GM21423 (cell line): ENCODE results near the gene CNKSR1.

ENCODE experiments used
- ATAC-seq: cut with Tn5 transposase; IDR thresholded peaks from one replicate; pipeline ENCODE4 v1.9.1; 2021; ENCODE audit warnings: mild to moderate bottlenecking, moderate library complexity; ENCODE audit not compliant: unreplicated experiment

CNKSR1 gene, protein sequence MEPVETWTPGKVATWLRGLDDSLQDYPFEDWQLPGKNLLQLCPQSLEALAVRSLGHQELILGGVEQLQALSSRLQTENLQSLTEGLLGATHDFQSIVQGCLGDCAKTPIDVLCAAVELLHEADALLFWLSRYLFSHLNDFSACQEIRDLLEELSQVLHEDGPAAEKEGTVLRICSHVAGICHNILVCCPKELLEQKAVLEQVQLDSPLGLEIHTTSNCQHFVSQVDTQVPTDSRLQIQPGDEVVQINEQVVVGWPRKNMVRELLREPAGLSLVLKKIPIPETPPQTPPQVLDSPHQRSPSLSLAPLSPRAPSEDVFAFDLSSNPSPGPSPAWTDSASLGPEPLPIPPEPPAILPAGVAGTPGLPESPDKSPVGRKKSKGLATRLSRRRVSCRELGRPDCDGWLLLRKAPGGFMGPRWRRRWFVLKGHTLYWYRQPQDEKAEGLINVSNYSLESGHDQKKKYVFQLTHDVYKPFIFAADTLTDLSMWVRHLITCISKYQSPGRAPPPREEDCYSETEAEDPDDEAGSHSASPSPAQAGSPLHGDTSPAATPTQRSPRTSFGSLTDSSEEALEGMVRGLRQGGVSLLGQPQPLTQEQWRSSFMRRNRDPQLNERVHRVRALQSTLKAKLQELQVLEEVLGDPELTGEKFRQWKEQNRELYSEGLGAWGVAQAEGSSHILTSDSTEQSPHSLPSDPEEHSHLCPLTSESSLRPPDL

DNA sequence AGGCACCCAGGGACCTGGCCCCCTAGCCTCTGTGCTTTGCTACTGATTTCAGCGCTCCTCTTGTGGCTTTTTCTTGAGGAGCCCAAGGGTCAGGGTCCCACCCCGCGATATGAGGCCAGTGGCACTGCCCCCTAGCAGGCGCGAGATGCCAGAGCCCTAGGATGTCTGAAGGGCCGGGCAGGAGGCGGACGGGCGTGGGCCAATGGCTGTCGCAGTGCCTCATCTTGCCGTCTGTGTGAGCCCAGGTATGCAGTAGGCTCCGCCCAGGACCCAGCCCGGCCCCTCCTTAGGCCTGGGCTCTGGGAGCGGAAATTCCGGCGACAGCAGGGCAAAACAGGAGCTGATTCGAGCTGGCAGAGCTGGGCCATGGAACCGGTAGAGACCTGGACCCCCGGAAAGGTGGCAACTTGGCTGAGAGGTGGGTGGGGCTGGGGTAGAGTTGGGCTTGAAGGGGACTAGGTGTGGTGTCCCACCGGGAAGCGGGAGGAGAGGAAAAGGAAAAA lies at the start of gene CNKSR1:
Gene CNKSR1 (plus strand): TSS at position 310 of the 503 bp plus-strand sequence. CDS start 57 bp downstream, at position 367.
- no peak for ATAC-seq

GRCh38 chr1:26129778-26130177 lies 47.5 kb upstream of the CNKSR1 start:
- ATAC-seq, result no peak

- ATAC-seq, result no peak
Measured at GRCh38 chr1:26130695-26131094, 46.6 kb upstream of the CNKSR1 start.

DNA sequence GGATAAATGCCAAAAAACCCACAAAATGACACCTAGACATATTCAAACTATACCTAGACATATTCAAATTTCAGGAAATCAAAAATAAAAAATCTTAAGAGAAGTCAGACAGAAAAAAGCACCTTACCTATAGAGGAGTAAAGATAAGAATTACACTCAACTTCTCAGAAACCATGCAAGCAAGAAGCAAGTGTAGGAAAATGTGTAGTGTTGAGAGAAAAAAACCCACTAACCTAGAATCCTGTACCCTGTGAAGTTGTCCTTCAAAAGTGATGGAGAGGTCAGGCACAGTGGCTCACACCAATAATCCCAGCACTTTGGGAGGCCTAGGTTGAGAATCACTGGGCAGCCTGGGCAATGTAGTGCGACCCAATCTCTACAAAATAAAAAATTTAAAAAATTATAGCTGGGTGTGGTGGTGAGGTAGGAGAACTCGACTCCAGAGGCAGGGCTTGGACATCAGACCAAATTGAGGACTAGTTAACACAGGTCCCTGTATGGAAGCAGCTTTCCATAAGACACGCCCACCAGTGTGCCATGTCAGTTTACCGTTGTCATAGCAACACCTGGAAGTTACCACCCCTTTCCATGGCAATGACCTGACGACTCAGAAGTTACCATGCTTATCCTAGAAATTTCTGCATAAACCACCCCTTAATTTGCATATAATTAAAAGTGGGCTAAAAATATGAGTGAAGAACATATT lies 45.0 kb upstream of the CNKSR1 start:
- no peak for ATAC-seq

DNA sequence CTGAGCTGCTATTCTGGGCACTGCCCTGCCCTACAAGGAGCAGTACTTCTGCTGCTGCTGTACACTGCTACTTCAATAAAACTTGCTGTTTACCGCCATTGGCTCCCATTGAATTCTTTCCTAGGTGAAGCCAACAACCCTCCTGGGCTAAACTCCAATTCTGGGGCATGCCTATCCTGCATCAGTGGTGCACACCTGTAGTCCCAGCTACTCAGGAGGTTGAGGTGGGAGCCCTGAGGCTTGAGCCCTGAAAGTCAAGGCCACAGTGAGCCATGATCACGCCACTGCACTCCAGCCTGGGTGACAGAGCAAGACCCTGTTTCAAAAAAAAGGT lies 44.5 kb upstream of the CNKSR1 start:
- no peak for ATAC-seq

DNA sequence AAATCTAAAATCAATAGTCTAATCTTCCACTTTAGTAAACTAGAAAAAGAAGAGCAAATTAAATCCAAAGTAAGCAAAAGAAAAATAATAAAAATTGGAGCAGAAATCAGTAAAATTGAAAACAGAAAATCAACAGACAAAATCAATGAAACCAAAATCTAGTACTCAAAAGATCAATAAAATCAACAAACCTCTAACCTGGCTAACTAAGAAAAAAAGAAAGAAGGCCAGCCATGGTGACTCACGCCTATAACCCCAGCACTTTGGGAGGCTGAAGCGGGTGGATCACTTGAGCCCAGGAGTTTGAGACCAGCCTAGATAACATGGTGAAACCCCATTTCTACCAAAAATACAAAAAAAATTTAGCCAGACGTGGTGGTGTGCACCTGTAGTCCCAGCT lies 42.8 kb upstream of the CNKSR1 start:
- ATAC-seq, result no peak

- ATAC-seq, result no peak
Measured at GRCh38 chr1:26138974-26139558, 38.2 kb upstream of the CNKSR1 start.

DNA sequence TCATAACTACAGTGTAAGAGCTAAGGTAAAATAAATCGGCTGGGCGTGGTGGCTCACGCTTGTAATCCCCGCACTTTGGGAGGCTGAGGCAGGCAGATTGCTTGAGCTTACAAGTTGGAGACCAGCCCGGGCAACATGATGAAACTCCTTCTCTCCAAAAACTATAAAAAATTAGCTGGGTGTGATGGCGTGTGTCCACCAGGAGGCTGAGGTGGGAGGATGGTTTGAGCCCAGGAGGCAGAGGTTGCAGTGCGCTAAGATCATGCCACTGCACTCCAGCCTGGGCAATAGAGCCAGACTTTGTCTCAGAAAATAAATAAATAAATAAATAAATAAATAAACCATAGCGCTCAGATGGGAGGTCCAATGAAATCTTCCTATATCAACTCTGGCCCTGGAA lies 35.1 kb upstream of the CNKSR1 start:
- no peak for ATAC-seq

DNA sequence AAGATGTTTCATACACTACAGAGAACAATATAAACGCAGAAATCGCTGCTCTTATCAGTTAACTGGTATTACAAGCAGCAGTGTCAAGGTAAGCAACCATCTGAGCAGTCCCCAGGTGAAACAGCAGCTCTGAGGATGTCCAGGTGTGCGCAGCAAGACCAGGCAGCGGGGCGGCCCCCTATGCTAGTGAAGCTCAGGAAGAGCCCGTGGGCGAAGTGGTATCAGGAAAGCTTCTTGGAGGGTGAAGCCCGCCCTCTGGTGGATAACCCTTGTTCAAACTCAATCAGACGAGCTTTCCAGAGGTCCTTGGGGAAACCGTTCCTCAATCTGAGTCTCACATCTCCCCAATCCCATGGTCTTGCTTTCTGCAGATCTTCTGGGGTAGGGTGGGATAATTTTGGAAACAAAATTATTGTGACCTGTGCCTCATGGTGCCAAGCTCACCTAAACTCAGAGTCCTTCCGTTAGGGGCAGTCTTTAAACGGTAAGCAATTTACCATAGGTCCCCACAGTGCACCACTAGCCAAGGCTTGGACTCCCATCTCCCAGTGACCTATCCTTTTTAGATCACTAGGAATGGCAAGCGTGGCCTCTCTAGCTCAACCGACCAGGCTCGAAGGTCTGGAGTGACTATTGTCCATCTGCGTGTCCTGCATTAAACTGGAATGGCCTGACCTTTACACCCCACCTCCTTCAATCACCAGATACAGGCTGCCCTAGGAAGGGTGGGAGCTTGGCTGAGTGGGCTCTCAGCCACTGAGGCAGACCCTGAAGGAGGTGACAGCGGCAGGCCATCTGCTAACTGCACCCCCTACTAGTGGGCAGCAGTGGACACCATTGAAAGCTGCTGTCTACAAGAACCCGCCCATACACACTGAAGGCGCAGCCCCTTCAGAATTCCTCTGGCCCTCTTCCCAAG lies 32.0 kb upstream of the CNKSR1 start:
- ATAC-seq, result no peak

GRCh38 chr1:26145960-26146294 lies 31.4 kb upstream of the CNKSR1 start:
- ATAC-seq, result no peak

DNA sequence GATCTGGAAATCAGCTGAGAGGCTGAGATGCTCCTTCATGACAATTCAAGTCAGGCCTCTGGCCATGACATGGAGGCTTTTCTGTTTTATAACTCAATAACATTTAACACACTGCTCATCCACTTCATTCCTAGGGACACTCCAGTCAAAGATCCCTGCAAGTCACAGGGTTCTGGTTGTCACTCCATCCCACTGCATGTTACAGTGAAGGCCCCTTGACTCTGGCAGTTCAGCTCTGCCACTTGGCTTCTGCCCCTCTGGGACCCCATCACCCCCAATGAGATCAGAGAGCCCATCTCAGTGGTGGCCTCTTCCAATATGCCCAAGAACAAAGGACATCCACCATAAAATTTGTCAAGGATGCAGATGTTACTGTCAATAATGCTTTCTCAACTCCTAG lies 28.4 kb upstream of the CNKSR1 start:
- ATAC-seq, result no peak

DNA sequence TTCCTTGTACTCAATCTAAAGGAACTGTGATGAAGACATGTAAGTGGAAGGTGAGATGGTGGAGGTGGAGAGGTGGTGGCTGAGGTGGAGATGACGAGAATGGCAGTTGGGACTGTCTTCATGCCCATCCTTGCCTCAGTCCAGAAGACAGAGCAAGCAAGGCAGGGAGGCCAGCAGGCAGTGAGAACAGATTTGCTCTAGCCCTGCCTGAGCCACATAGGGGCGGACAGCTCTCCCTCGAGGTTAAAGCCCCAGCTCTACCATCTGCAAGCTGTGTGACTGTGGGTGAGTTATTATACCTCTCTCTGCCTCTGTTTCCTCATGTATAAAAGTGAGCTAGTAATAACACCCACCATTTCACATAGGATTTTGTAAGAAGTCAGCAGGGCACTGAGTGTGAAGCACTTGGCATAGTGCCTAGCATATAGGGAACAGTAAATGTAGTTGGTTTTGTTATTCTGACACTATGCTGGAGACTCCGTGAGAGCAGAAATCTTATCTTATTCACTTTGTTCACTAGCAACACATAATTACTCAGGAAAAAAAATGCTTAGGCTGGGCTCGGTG lies 23.2 kb upstream of the CNKSR1 start:
- no peak for ATAC-seq

DNA sequence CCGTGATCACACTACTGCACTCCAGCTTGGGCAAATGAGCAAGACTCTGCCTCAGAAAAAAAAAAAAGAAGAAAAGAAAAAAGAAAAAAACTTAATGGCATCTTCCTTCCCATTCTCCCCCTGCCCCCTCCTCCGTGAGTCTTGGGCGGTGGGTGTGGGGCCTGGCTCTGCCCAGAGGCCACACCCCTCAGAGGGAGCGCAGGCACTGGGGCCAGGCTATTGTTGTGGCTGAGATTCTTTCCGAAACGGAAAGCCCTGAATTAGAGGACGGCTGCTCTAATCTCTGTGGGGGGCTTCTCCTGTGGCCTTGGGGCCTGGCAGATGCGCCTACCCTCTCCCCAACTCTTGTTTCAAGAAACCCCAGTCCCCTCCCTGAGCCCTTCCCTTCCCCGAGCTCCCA lies 22.5 kb upstream of the CNKSR1 start:
- no peak for ATAC-seq

GRCh38 chr1:26155370-26156284 lies 21.7 kb upstream of the CNKSR1 start:
- no peak for ATAC-seq

GRCh38 chr1:26156285-26157038 lies 20.8 kb upstream of the CNKSR1 start:
- no peak for ATAC-seq

- no peak for ATAC-seq
Measured at GRCh38 chr1:26158271-26158907, 18.9 kb upstream of the CNKSR1 start.

DNA sequence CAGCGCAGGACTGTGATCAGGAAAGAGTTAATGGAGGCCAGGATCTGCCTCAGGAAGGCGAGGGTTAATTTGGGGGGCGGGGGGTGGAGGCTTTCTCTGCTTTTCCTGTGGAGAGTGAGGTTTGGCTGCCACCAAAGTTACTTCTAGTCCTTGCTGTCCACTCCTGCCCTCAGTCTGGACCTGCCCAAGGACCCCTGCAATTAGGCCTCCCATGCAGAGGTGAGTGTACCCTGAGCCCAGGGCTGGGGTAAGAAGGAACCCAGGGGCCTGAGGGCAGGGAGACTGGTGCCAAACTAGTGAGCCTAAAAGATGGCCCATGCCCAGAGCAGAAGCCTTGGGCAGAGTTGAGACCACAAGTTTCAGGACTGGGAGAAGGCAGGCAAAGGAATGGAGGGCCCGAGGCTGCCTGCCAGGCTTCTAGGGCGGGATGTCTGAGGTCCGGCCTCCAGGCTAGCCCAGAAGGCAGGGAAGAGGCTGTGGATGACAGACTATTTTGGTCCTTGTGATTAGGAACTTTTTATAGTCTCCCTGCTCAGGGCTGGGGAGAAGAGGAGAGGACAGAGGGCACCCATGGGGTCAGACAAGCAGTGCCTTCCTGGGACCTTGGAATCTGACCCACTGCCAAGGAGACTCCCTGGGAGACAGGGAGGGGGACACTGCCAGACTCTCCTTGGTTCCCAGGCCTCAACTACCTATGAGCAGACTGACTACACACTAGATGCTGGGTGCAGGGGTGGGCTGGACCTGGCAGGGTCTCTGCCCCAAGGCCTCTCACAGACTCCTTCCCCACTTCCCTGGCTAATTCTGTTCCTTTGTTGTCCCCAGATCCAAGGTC lies 18.2 kb upstream of the CNKSR1 start, which contains the start of gene FAM110D:
Gene FAM110D (plus strand): TSS at position 172 of the 835 bp plus-strand sequence. CDS start 2,213 bp downstream, outside the sequence.
- ATAC-seq, result no peak
